ENCODE data around the gene FGD2. TPM values are rescaled to one million over a fixed set of nuclear protein-coding genes. Genes with fewer than 3 reads are reported as not detected.

FGD2 gene
- total RNA-seq, 1 donor from 2014 or later, result not detected

DNA sequence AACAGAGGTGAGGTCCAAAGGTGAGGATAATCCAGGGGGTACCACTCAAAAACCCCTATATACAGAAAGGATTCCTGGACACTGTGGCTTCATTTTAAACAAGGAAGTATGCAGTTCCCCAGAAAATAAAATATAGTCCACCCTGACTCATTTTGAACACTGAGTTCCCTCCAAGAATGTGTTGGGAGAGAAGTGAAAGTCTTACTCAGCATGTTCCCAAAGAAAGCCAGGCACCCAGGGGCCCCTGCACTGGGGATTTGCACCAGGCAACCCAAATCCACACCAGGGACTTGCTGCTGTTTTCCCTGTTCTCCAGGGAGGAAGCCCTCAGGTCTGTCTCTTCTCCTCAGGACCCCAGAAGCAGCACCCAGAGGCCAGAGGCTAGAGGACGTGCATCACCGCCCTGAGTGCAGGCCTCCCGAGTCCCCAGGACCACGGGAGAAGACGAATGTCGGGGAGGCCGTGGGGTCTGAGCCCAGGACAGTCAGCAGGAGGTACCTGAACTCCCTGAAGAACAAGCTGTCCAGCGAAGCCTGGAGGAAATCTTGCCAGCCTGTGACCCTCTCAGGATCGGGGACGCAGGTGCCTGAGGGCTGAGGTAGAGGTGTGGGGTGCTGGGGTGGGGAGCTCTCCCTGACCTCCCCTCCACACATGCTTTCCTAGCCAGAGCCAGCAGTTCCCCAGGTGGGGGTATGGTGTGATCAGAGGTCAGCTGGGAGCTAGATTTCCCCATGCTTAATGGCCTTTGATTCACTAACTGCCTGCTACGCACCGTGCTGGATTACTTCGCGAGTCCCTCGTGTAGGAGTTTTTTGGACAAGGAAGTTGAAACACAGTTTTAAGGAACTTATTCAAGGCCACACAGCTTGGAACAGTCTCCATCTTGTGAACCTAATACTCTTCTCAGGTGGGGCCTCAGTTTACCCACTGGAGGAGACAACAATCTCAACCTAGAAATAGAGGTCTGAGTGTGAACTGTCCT, 3.3 kb downstream of the FGD2 start:
- TF ChIP-seq, protein P1, sequence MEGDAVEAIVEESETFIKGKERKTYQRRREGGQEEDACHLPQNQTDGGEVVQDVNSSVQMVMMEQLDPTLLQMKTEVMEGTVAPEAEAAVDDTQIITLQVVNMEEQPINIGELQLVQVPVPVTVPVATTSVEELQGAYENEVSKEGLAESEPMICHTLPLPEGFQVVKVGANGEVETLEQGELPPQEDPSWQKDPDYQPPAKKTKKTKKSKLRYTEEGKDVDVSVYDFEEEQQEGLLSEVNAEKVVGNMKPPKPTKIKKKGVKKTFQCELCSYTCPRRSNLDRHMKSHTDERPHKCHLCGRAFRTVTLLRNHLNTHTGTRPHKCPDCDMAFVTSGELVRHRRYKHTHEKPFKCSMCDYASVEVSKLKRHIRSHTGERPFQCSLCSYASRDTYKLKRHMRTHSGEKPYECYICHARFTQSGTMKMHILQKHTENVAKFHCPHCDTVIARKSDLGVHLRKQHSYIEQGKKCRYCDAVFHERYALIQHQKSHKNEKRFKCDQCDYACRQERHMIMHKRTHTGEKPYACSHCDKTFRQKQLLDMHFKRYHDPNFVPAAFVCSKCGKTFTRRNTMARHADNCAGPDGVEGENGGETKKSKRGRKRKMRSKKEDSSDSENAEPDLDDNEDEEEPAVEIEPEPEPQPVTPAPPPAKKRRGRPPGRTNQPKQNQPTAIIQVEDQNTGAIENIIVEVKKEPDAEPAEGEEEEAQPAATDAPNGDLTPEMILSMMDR (IDR thresholded peaks at IDR 0.05; ENCODE audit: unreplicated experiment), result no peak
- Mint-ChIP-seq H3K27ac (no peak overlapping the region), H3K4me1 (no peaks in the 10 kb centered on the region), H3K4me3 (no peak overlapping the region), H3K36me3 (no peaks in the 10 kb centered on the region), H3K27me3 (ENCODE audit: low read depth) (no peaks in the 10 kb centered on the region), H3K9me3 (no peaks in the 10 kb centered on the region)
- DNase-seq (ENCODE audit: low spot score in 2 of 2, unreplicated experiment in 2 of 2), result no peak

DNA sequence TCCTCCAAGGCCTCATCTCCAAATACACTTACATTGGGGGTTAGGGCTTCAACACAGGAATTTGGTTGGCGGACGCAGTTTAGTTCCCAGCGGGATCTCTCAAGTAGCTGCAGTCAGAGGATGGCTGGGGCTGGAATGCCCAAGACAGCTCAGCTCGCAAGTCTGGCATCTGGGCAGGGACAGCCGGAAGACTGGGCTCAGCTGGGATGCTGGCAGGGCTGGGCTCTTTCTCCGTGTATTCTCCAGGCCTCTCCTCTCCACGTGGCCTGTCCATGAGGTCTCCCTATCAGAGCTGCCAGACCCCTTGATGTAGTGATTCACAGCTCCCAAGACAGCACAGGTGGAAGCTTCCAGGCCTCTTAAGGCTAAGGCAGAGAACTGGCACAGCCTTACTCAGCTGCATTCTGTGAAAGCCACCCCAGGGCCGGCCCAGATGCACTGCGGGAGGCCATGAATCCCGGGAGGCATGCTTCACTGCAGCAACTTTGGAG, 5.0 kb downstream of the FGD2 start:
- no peaks in the 10 kb centered on the region for H3K27me3 Mint-ChIP-seq (ENCODE audit: low read depth)
- H3K9me3 Mint-ChIP-seq, result no peaks in the 10 kb centered on the region
- H3K36me3 Mint-ChIP-seq, result no peaks in the 10 kb centered on the region
- no peak for DNase-seq (ENCODE audit: low spot score in 2 of 2, unreplicated experiment in 2 of 2)
- TF ChIP-seq, protein P1 (IDR thresholded peaks at IDR 0.05; ENCODE audit: unreplicated experiment), result no peak
- no peak overlapping the region for H3K4me3 Mint-ChIP-seq
- H3K4me1 Mint-ChIP-seq, result no peaks in the 10 kb centered on the region
- H3K27ac Mint-ChIP-seq, result no peak overlapping the region

DNA sequence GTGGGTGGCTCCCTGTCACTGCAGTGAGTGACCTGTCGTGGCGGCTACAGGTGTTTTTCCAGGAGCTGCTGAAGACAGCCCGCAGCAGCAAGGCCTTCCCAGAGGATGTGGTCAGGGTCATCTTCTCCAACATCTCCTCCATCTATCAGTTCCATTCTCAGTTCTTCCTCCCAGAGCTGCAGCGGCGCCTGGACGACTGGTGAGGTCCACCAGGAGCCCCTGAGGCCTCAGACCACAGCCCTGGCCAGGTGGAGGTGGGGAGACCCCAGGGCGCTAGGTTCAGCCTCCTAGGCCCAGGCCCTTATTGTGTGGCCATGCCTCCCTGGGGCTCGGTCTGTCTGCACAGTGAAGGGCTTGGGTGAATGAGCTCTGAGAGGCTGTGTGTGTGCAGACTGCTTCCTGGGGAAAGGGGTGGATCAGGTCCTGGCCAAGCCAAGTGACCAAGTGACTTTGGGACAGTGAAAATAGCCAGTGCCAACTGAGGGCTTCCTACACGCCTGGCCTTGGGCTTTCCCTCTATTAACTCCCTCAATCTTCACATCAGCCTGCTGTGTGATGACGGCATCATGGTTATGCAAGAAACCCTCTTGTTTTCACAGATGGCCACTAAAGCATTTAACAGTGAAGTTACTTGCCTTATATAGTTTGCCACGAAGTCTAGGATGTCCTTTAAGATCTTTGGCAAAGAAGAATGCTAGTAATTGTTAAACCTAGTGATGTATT, 6.4 kb downstream of the FGD2 start:
- Mint-ChIP-seq H3K9me3 (no peaks in the 10 kb centered on the region), H3K27ac (no peak overlapping the region), H3K36me3 (no peaks in the 10 kb centered on the region), H3K4me1 (no peaks in the 10 kb centered on the region), H3K4me3 (no peak overlapping the region), H3K27me3 (ENCODE audit: low read depth) (no peaks in the 10 kb centered on the region)
- DNase-seq (ENCODE audit: low spot score in 2 of 2, unreplicated experiment in 2 of 2), result no peak
- TF ChIP-seq, protein P1 (IDR thresholded peaks at IDR 0.05; ENCODE audit: unreplicated experiment), result no peak

DNA sequence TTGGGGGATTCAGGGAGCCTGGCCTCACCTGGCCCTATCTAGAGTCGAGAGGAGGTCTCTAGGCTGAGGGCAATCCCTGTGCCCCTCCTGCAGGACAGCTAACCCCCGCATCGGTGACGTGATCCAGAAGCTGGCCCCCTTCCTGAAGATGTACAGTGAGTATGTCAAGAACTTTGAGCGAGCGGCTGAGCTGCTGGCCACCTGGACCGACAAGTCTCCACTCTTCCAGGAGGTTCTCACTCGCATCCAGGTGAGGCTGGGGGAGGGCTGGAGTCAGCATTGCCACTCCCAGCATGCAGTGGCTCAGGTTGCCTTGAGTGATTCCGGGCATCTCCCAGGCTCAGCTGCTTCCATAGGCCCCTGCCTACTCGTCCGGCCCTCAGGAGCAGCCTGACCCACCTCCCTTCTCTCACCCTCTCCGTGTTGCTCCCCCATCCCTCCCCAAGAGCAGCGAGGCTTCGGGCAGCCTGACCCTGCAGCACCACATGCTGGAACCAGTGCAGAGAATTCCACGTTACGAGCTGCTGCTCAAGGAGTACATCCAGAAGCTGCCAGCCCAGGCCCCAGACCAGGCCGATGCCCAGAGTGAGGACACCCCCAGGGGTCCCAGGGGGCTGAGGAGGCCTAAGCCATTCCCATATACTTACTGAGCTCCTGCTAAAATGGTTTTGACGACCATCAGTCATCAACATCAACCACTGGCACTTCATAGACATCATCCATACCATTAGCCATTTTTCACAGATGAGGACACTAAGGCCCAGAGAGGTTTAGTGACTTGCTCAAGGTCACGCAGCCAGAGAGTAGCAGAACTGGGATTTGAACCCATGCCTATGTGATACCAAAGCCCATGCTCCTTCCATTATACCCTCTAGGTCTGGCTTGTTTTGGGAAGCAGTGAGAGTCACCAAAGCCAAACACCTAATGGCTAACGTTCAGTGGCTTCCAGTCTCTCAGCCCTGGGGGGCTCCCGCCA, 8.3 kb downstream of the FGD2 start:
- DNase-seq (ENCODE audit: low spot score in 2 of 2, unreplicated experiment in 2 of 2), result no peak
- Mint-ChIP-seq H3K27me3 (ENCODE audit: low read depth) (no peaks in the 10 kb centered on the region), H3K4me3 (no peak overlapping the region), H3K9me3 (no peaks in the 10 kb centered on the region), H3K4me1 (peaks cover 7% of the 10 kb centered on the region), H3K27ac (no peak overlapping the region), H3K36me3 (no peaks in the 10 kb centered on the region)
- TF ChIP-seq, protein P1 (IDR thresholded peaks at IDR 0.05; ENCODE audit: unreplicated experiment), result no peak

DNA sequence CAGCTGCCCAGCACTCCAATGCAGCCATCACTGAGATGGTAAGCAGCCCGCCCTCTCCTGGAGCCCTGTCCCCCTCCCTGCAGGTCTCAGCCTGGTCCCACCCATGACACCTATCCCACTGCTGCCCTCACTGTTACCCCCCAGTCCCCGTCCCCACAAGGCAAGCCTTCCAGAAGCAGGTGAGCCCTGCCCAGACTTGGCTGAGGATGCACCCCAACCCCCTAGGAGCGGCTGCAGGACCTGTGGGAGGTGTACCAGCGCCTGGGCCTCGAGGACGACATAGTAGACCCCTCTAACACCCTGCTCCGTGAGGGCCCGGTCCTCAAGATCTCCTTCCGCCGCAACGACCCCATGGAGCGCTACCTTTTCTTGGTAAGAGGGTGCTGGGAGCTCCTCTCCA, 9.2 kb downstream of the FGD2 start:
- H3K27ac Mint-ChIP-seq, result no peak overlapping the region
- no peaks in the 10 kb centered on the region for H3K27me3 Mint-ChIP-seq (ENCODE audit: low read depth)
- no peak overlapping the region for H3K4me3 Mint-ChIP-seq
- H3K4me1 Mint-ChIP-seq, result peaks cover 15% of the 10 kb centered on the region
- no peaks in the 10 kb centered on the region for H3K9me3 Mint-ChIP-seq
- H3K36me3 Mint-ChIP-seq, result no peaks in the 10 kb centered on the region
- TF ChIP-seq, protein P1 (IDR thresholded peaks at IDR 0.05; ENCODE audit: unreplicated experiment), result no peak
- DNase-seq (ENCODE audit: low spot score in 2 of 2, unreplicated experiment in 2 of 2), result no peak
